Esophagus squamous epithelium (tissue), 4 donors: ENCODE data around the gene CNOT6L.

Experiments
- CTCF ChIP-seq, 6 experiments: fragments of 450-650 bp in 4 of 6; fragments of 200-600 bp in 2 of 6; sonication (generic) in 2 of 6; IDR thresholded peaks; one replicate each; pipeline ENCODE4 v1.5.1; 2016 to 2019; ENCODE audit warnings: antibody characterized with exemption in 6 of 6, mild to moderate bottlenecking in 4 of 6, moderate library complexity in 4 of 6
- POLR2A ChIP-seq, 4 donors: fragments of 450-650 bp; IDR thresholded peaks; one replicate each; pipeline ENCODE4 v1.6.1; 2017; ENCODE audit warnings: antibody characterized with exemption in 4 of 4, mild to moderate bottlenecking in 4 of 4, moderate library complexity in 3 of 4

- no peak for TF ChIP-seq CTCF (IDR thresholded peaks at IDR 0.05)
- no peak for TF ChIP-seq POLR2A (IDR thresholded peaks at IDR 0.05)
Observed at GRCh38 chr4:77751764-77752163, 67.4 kb downstream of the CNOT6L start.
